C1 segment of cervical spinal cord (tissue), 14 donors: ENCODE results near the gene KLF7.

Experiments used
- DNase-seq, 14 donors: peaks; one replicate each; lab custom pipeline; 2025; lab: John Stamatoyannopoulos, UW

The KLF7 gene

GRCh38 chr2:207165121-207166038 lies at the start of gene KLF7:
KLF7 (minus strand) TSS chr2:207165948; CDS start chr2:207165568, 380 bp downstream.
- DNase-seq = peak in 9 of 14 donors; percentile 45 to 96 (median 83)

GRCh38 chr2:207215308-207215707 lies 49.6 kb upstream of the KLF7 start:
- DNase-seq = no peak

- DNase-seq = no peak
These were observed 48.7 kb upstream of the KLF7 start for GRCh38 chr2:207214446-207214845.

GRCh38 chr2:207206011-207206410 lies 40.3 kb upstream of the KLF7 start:
- peak in 1 of 14 donors; percentile 81 for DNase-seq

GRCh38 chr2:207205173-207205957 lies 39.6 kb upstream of the KLF7 start:
- DNase-seq = no peak

GRCh38 chr2:207203056-207203455 lies 37.3 kb upstream of the KLF7 start:
- no peak for DNase-seq

- no peak for DNase-seq
These were observed 36.9 kb upstream of the KLF7 start for GRCh38 chr2:207202645-207203044.

GRCh38 chr2:207201416-207201815 lies 35.7 kb upstream of the KLF7 start:
- peak in 1 of 14 donors; percentile 55 for DNase-seq

- DNase-seq = no peak
These were observed 34.4 kb upstream of the KLF7 start for GRCh38 chr2:207200136-207200535.

GRCh38 chr2:207194028-207194427 lies 28.3 kb upstream of the KLF7 start:
- DNase-seq = no peak

- no peak for DNase-seq
These were observed 23.1 kb upstream of the KLF7 start for GRCh38 chr2:207188626-207189419.

- DNase-seq = no peak
These were observed 19.6 kb upstream of the KLF7 start for GRCh38 chr2:207185372-207185771.

- no peak for DNase-seq
These were observed 19.0 kb upstream of the KLF7 start for GRCh38 chr2:207184768-207185167.

- no peak for DNase-seq
These were observed 18.6 kb upstream of the KLF7 start for GRCh38 chr2:207184348-207184747.

- DNase-seq = no peak
These were observed 17.8 kb upstream of the KLF7 start for GRCh38 chr2:207183506-207183905.

- DNase-seq = no peak
These were observed 17.2 kb upstream of the KLF7 start for GRCh38 chr2:207182911-207183310.

GRCh38 chr2:207181526-207182274 lies 16.0 kb upstream of the KLF7 start:
- DNase-seq = no peak

GRCh38 chr2:207180741-207181140 lies 15.0 kb upstream of the KLF7 start:
- DNase-seq = no peak

- no peak for DNase-seq
These were observed 10.5 kb upstream of the KLF7 start for GRCh38 chr2:207176247-207176646.

GRCh38 chr2:207173641-207174040 lies 7.9 kb upstream of the KLF7 start:
- DNase-seq = no peak
